Liver (tissue), 9 donors: ENCODE data around the gene SDHB. TPM values are rescaled to one million over a fixed set of nuclear protein-coding genes. Genes with fewer than 3 reads are reported as not detected.

Experiments
- DNase-seq: peaks from one replicate; pipeline ENCODE4 v3.0.0-alpha.2; 2017; ENCODE audit warnings: low spot score
- H3K27ac ChIP-seq, 2 donors: one replicate each; pipeline ENCODE4 v1.7.0; 2013; ENCODE audit warnings: inconsistent platforms in 2 of 2, low read length in 2 of 2, control low read depth in 1 of 2, low read depth in 1 of 2, mild to moderate bottlenecking in 1 of 2
- H3K27me3 ChIP-seq, 4 donors: one replicate each; pipeline versions ENCODE4 v1.6.1 to v1.7.0; 2013; ENCODE audit warnings: low read length in 3 of 4, inconsistent platforms in 1 of 4, mild to moderate bottlenecking in 1 of 4, moderate library complexity in 1 of 4; ENCODE audit not compliant: control insufficient read depth in 4 of 4, insufficient read depth in 4 of 4
- H3K36me3 ChIP-seq, 4 donors: one replicate each; pipeline versions ENCODE4 v1.6.1 to v1.7.0; 2013; ENCODE audit warnings: low read length in 3 of 4, mild to moderate bottlenecking in 3 of 4, low read depth in 1 of 4, moderate library complexity in 1 of 4; ENCODE audit not compliant: control insufficient read depth in 4 of 4, insufficient read depth in 3 of 4
- H3K4me1 ChIP-seq, 4 donors: one replicate each; pipeline versions ENCODE4 v1.6.1 to v1.7.0; 2013; ENCODE audit warnings: low read length in 3 of 4, mild to moderate bottlenecking in 3 of 4, moderate library complexity in 1 of 4; ENCODE audit not compliant: control insufficient read depth in 4 of 4, insufficient read depth in 4 of 4
- H3K4me3 ChIP-seq, 3 donors: one replicate each; pipeline versions ENCODE4 v1.6.1 to v1.7.0; 2013; ENCODE audit warnings: low read length in 3 of 3, control low read depth in 1 of 3, low read depth in 1 of 3, mild to moderate bottlenecking in 1 of 3
- H3K9ac ChIP-seq, 2 donors: one replicate each; pipeline ENCODE4 v1.7.0; 2013; ENCODE audit warnings: low read length in 2 of 2, mild to moderate bottlenecking in 2 of 2, moderate library complexity in 2 of 2, control low read depth in 1 of 2, low read depth in 1 of 2
- H3K9me3 ChIP-seq, 4 donors: one replicate each; pipeline versions ENCODE4 v1.6.1 to v1.7.0; 2013; ENCODE audit warnings: low read length in 3 of 4; ENCODE audit not compliant: control insufficient read depth in 4 of 4
- ATF3 ChIP-seq: IDR thresholded peaks from 2 replicates; pipeline ENCODE4 v1.6.1; 2016; ENCODE audit warnings: antibody characterized with exemption
- EGR1 ChIP-seq, 2 donors: IDR thresholded peaks; 2 replicates each; pipeline ENCODE4 v1.6.1; 2016 to 2018; ENCODE audit warnings: antibody characterized with exemption in 2 of 2, low read depth in 2 of 2
- FOXA1 ChIP-seq: IDR thresholded peaks from 2 replicates; pipeline ENCODE4 v1.6.1; 2016; ENCODE audit warnings: antibody characterized with exemption
- FOXA2 ChIP-seq: IDR thresholded peaks from 2 replicates; pipeline ENCODE4 v1.6.1; 2016; ENCODE audit warnings: antibody characterized with exemption
- GABPA ChIP-seq, 2 donors: IDR thresholded peaks in 1 of 2; conservative IDR thresholded peaks in 1 of 2; 2 replicates each; pipeline ENCODE4 v1.6.1; 2016; ENCODE audit warnings: antibody characterized with exemption in 2 of 2, mild to moderate bottlenecking in 1 of 2, moderate library complexity in 1 of 2
- HNF4A ChIP-seq, 2 donors: conservative IDR thresholded peaks; 2 replicates each; pipeline ENCODE4 v1.6.1; 2016; ENCODE audit warnings: antibody characterized with exemption in 2 of 2, mild to moderate bottlenecking in 2 of 2
- HNF4G ChIP-seq: IDR thresholded peaks from 2 replicates; pipeline ENCODE4 v1.6.1; 2016; ENCODE audit warnings: antibody characterized with exemption
- JUND ChIP-seq, 2 donors: IDR thresholded peaks; 2 replicates each; pipeline ENCODE4 v1.6.1; 2016; ENCODE audit warnings: antibody characterized with exemption in 2 of 2
- MAX ChIP-seq: IDR thresholded peaks from 2 replicates; pipeline ENCODE4 v1.6.1; 2016; ENCODE audit warnings: antibody characterized with exemption
- NR2F2 ChIP-seq: IDR thresholded peaks from 2 replicates; pipeline ENCODE4 v1.6.1; 2016; ENCODE audit warnings: antibody characterized with exemption
- RAD21 ChIP-seq, 2 donors: IDR thresholded peaks; 2 replicates each; pipeline ENCODE4 v1.6.1; 2016; ENCODE audit warnings: antibody characterized with exemption in 2 of 2, mild to moderate bottlenecking in 2 of 2
- REST ChIP-seq: IDR thresholded peaks from 2 replicates; pipeline ENCODE4 v1.6.1; 2016; ENCODE audit warnings: antibody characterized with exemption, mild to moderate bottlenecking
- RXRA ChIP-seq, 2 donors: IDR thresholded peaks; 2 replicates each; pipeline ENCODE4 v1.6.1; 2017 to 2018; ENCODE audit warnings: antibody characterized with exemption in 2 of 2, mild to moderate bottlenecking in 1 of 2
- TAF1 ChIP-seq: conservative IDR thresholded peaks from 2 replicates; pipeline ENCODE4 v1.6.1; 2016; ENCODE audit warnings: antibody characterized with exemption, mild to moderate bottlenecking
- YY1 ChIP-seq: IDR thresholded peaks from 2 replicates; pipeline ENCODE4 v1.6.1; 2016; ENCODE audit warnings: antibody characterized with exemption, mild to moderate bottlenecking
- ZBTB33 ChIP-seq: IDR thresholded peaks from 2 replicates; pipeline ENCODE4 v1.6.1; 2016; ENCODE audit warnings: antibody characterized with exemption
- WGBS: extraction: QIAGEN DNeasy Blood & Tissue Kit; methylation state at CpG from one replicate; pipeline ENCODE4 v1.1.7; 2013; 5-methylcytosine and 5-hydroxymethylcytosine counted together
- polyA plus RNA-seq, 2 donors: library from polyadenylated mRNA; stranded (reverse) in 1 of 2; unstranded in 1 of 2; fragments of 200-250 nt in 1 of 2; fragments of >200 nt in 1 of 2; fragmentation: Nextera tagmentation in 1 of 2; extraction: Ambion mirVana in 1 of 2; gene quantifications; one replicate each; pipeline versions ENCODE4 v1.2.1 to v1.2.3, GENCODE V29; 2013 to 2015
- total RNA-seq, 2 donors: library from RNA; depleted of rRNA; stranded (reverse); fragments of >200 nt; gene quantifications; one replicate each; pipeline ENCODE4 v1.2.3, GENCODE V29; 2014
- donor health status: healthy.
- donor health status: healthy.
- donor health status: healthy.
- donor health status: healthy.
- donor health status: healthy.

SDHB gene
- total and polyA plus RNA-seq, 4 donors = 73.9 to 279 (median 172) TPM

- TF ChIP-seq REST = no peak
- no peak for DNase-seq
- no peaks in the 10 kb centered on the region for H3K36me3 ChIP-seq
- no peak overlapping the region for H3K27ac ChIP-seq
- H3K9ac ChIP-seq = no peak overlapping the region
- 88% methylated on average over 8 of the region's 8 CpGs for WGBS
- H3K27me3 ChIP-seq = no peaks in the 10 kb centered on the region
- H3K4me1 ChIP-seq = no peaks in the 10 kb centered on the region
- H3K9me3 ChIP-seq = no peaks in the 10 kb centered on the region
- H3K4me3 ChIP-seq = no peak overlapping the region
Observed at GRCh38 chr1:17080085-17080759, 26.4 kb upstream of the SDHB start.

- no peaks in the 10 kb centered on the region for H3K9me3 ChIP-seq
- H3K4me3 ChIP-seq = no peak overlapping the region
- WGBS = 89% methylated on average over 16 of the region's 16 CpGs
- TF ChIP-seq JUND (IDR thresholded peaks at IDR 0.05) (no peak), ZBTB33 (no peak), MAX (no peak), FOXA1 (no peak)
- H3K27me3 ChIP-seq = no peaks in the 10 kb centered on the region
- no peaks in the 10 kb centered on the region for H3K4me1 ChIP-seq
- H3K36me3 ChIP-seq = no peaks in the 10 kb centered on the region
- no peak overlapping the region for H3K27ac ChIP-seq
- no peak overlapping the region for H3K9ac ChIP-seq
- no peak for DNase-seq
Observed at GRCh38 chr1:17078991-17079868, 25.4 kb upstream of the SDHB start.

GRCh38 chr1:17075470-17076255 is 21.8 kb upstream of the SDHB start:
- no peaks in the 10 kb centered on the region for H3K9me3 ChIP-seq
- H3K4me3 ChIP-seq = no peak overlapping the region
- H3K27me3 ChIP-seq = no peaks in the 10 kb centered on the region
- H3K9ac ChIP-seq = no peak overlapping the region
- no peaks in the 10 kb centered on the region for H3K4me1 ChIP-seq
- WGBS = 80% methylated on average over 17 of the region's 17 CpGs
- no peaks in the 10 kb centered on the region for H3K36me3 ChIP-seq
- H3K27ac ChIP-seq = no peak overlapping the region
- DNase-seq = no peak
- TF ChIP-seq TAF1 (no peak), EGR1 (IDR thresholded peaks at IDR 0.05; ENCODE audit: low read depth in 2 of 2) (no peak), YY1 (no peak), FOXA1 (no peak), NR2F2 (no peak), ATF3 (no peak), HNF4A (conservative IDR thresholded peaks at IDR 0.05) (no peak), GABPA (IDR thresholded peaks at IDR 0.05 in 1 of 2, conservative IDR thresholded peaks at IDR 0.05 in 1 of 2) (peak; percentile 66 to 69), HNF4G (no peak), JUND (IDR thresholded peaks at IDR 0.05) (no peak), MAX (no peak), FOXA2 (no peak), RAD21 (IDR thresholded peaks at IDR 0.05) (peak in 1 of 2 donors; percentile 61), RXRA (IDR thresholded peaks at IDR 0.05) (no peak)
